Activated CD4-positive, CD25-positive, alpha-beta regulatory T cell treated with anti-CD3 and anti-CD28 coated beads, Interleukin-2, amount 50 U/mL, for 24 hours (primary cell): ENCODE measurements around the gene SYT17.

Source experiments
- ATAC-seq, 2 donors: fragments of 150-1000 bp; cut with Tn5 transposase; one replicate each; pipeline ENCODE4 v1.10.0; 2021; ENCODE audit warnings: mild to moderate bottlenecking in 1 of 2, moderate library complexity in 1 of 2

The SYT17 gene

DNA sequence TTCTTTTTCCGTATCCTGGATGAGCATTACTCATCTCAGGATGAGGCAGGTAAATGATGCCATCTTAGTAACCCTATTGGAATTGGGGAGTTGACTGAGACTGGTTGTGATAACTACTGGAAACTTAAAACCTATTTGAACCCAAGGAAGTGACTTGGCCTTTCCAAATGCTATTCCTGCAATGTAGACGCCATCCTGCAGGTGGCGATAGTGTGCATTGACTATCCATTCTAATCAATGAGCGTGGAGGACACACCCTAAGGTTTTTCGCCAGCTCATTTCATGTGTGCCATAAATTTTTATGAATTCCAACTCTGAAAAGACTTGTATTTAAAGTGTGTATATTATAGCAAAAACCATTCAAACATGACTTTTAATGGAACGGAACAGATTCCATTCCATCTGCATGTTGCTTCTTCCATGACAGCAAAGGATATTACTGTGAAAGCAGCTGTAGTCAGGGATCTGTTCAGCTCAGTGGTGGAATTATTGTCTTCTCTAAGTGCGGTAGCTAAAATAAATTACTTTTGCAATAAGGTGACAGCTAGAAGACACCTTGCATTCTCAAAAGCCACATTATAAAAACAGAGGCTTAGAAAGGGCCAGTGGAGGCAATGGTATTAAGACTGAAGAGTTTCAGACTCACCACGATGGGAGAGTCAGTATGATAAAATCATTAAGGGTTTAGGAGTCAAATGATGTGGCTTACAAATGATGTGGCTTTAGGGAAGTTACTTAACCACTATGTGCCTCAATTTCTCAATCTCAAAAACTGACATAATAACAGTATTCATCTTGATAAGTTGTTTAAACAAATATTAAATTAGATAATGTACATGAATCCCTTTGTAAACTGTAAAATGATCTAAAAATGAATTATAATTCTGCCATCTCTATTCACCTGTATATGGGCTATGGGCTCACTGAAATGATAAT lies 55.5 kb downstream of the SYT17 start:
- ATAC-seq, result no peak

DNA sequence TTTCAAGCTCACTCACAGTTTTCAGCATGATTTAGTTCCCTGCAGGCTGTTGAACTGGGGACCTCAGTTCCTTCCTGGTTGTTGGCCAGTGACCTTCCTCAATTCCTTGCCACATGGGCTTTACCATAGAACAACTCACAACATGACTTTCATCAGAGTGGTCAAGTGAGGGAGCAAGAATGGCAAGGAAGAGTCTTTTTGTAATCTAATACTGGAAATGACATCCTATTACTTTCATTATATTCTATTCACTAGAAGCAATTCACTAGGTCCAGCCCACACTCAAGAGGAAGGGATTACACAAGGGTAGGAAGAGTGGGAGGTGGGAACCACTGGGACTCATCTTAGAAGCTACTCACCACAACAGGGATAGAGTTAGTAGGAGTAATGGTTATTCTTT lies 57.6 kb downstream of the SYT17 start:
- ATAC-seq, result no peak

DNA sequence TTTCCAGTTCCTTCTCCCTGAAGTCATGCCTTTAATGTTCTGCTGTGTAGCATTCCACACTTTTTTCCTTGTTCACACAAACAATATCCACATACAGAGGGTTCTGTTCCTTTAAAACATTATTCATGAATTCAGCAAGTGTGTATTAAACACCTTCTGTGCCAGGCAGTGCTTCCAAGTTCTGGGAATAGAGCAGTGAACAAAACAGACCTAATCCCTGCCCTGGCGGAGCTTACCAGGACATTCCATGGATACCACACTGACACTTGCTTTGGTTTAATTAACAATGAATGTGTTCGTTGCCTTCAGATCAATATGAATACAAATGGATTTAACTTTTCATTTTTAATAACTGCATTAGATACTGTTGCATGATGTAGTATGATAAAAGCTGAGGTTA lies 59.6 kb downstream of the SYT17 start:
- no peak for ATAC-seq

DNA sequence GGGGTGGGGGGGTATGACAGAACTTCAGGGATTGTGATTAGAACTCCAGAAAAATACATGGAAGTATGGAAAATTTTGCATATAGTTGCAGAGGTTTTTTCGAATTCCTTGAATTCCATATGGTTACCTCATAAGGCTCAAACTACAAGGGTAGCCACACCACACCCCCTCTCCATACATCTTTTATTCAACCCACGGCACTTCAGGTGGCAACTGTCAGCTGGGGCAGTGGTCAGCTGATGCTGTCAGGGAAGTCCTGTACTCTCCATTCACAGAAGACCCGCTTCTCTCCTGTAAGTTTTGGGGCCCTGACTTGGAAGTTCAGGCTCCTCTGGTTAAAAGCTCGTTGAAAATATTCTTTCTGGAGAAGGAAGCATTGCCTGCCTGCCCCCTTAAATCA lies 60.0 kb downstream of the SYT17 start:
- ATAC-seq, result no peak

DNA sequence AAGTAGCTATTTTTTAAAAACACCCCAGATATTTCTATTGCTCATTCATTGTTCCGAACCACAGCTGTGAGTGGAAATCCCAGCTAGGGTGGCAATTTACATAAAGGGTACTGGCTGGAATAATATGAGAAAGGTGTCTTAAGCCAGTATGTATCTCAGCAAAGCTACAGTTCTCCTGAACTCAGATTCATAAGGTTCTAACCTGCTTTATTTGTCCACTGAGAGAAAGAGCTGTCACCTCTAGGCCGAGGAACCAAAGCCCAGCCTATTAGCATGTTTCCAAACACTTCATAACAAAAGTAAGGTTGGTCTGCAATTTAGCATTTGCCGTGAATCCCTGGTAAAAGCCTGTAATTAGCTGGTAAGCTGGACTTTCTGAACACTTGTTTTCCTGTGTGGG lies 60.5 kb downstream of the SYT17 start:
- ATAC-seq, result no peak

DNA sequence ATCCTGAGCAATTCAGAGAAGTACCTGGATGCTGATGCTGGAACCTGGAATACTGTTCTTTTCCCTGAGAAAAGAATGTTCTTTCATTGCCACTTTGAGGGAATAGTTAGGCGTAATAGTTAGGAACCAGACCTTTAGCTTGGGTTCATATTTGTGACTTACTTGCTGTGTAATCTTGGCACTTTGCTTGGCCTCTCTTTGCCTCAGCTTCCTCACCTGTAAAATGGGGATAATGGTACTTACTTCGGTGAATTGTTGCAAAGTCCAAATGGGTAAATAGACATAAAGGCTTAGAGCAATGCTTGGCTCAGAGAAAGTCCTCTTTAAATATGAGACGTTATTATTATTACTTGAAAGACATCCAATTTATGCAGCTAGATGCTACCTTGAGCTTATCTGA lies 62.5 kb downstream of the SYT17 start:
- no peak for ATAC-seq

DNA sequence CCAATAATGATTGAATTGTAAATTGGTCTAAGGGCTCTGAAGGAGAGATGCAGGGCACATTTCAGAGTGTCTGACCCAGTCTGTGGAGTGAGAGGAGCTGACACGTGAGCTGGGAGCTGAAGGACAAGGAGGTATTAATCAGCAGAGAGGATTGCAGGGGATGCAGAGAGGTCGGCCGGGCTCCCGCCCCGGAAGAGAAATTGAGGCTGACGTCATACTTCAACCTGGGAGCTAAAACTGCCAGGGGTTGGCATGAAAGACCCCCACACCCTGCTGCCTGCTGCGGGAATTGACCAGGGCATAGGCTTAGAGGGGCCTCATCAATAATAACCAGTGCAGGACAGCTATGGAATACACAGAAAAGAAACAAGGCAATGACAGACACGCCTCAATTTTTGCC lies 63.8 kb downstream of the SYT17 start:
- no peak for ATAC-seq

DNA sequence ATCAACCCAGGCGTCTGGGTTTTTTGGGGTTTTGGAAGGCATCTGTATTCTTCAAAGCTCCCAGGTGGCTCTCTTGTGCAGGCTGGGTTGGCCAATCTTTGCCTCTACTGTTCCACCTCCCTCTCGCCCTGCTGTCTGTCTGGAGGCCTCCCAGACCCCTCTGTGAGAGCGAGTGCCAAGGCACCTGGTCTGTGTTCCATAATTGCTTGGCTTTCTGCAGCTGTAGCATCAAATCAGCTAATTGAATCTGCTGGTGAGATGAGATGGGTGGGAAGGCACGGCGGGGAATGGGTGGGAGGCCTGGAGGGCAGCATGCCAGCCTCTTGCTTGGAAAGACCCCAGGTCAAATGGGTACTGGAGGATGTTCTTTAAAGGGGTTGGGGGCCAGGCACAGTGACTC lies 64.9 kb downstream of the SYT17 start:
- ATAC-seq, result no peak

DNA sequence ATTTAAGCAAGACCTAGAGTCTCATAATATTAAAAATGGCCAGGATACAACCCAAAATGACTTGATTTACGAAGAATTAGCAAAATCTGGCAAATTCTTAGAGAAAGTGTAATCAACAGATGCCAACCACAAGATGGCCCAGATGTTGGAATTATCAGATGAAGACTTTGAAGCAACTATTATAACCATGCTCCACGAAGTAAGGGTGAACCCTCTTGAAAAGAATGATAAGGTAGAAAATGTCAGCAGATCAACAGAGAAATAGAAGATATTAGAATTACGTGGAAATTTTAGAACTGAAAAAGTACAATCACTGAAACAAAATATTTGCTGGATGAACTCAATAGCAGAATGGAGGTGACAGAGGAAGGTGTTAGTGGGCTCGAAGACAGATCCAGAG lies 67.4 kb downstream of the SYT17 start:
- ATAC-seq, result no peak

DNA sequence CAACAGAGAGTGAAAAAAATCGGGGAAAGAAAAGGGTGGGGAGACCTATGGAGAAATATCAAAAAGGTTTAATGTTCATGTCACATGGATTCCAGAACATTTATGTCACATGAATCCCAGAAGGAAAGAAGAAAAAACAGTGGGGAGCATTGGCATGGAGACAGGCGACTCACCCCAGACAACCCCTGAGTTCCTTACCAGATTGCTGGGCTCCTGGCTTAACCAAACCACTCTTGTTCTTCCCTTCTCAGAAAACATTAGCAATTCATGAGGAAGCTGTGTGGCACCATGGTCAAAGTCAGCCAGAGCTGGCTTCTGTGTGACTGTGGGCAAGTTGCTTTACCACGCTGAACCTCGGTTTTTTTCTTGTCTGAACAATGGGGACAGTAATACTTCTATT lies 67.8 kb downstream of the SYT17 start:
- ATAC-seq, result no peak

DNA sequence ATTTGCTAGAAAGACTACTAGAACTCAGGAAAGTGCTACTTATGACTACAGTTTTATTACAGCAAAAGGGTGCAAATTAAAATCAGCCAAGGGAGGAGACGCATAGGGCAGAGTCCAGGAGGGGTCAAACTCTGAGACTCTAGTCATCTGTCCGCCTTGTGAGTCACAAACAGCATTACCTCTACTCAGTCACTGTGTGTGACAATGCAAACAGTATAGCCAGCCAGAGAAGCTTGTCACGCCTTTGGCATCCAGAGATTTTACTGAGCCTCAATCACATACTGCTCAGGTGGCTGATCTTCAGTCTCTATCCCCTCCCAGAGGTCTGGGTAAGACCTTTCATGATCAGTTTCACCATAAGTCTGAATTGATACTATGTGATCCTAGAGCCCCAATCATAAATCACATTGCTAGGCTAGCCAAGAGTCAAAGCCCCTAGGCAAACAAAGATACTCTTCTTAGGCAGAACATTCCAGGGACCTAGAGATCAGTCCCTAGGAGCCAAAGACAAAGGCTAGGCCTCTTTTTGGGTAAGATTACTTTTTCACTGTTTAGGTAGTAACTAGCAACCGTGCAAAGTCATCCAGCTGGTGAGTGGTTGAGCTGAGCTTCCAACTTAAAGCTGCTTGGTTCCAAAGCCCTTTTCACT lies 68.6 kb downstream of the SYT17 start:
- ATAC-seq, result no peak

DNA sequence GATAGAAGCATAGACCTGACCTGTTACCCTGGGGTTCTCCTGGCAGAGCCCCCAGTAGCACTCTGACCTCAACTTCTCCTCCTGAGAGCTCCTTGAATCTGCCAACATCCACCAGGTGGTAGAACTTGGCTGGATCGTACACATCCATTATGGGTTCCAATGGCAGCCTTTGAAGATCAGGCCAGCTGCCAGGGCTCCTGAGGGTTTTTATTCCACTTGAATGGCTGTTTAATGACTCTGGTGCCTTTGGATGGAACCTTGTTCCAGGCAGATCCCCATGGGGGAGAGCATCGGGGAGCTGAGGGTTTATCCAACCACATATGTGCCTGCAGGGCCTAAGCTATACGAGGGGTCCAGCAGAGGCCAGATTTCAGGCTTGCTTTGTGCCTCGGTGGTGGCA lies 70.4 kb downstream of the SYT17 start:
- ATAC-seq, result no peak

DNA sequence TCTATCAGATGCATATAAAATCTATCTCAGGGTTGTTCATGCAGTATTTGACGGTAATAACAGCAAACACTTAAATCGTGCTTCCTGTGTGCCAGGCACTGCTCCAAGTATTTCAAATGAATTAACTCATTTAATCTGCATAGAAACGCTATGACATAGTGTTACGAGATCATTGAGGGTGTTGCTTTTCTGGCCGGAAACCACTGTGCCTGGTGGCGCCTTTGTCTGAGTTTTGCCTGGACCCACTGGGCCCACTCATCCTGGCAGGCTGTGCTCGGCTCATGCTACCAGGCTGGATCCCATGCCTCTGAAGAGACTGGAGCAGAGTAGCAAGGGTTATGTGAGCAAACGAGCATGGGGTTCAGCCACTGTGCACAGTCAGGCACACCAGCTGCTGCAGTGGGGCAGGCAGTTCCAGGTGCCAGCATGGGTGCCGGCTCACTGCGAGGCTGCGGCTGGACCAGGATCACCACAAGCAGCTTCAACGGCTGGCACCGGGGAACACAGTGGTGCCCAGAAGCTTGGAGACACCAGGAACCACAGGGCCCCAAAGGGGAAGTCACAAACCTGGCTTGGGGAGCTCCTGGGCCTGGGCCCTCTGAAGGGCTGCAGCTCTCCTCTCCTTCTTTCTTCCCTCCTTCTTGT lies 71.6 kb downstream of the SYT17 start:
- ATAC-seq, result no peak

DNA sequence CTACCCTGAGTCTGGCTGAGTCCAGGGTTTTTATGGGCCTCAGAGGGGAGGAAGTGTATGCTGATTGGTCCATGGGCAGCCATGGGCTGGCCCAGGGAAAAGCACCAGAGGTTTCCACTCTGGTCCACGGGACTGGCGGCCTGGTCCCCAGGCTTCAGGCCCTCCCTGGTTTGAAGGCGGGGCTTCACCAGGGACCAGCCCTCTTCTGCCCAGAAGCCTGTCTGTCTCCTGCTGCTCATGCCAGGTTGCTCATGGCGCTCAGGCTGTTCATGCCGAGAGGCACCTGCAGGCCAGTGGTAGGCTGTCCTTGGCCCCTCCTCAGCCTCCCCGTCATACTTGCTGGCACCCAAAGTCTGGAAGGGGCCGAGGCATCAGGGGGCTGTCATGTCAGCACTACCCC lies 72.5 kb downstream of the SYT17 start:
- no peak for ATAC-seq

DNA sequence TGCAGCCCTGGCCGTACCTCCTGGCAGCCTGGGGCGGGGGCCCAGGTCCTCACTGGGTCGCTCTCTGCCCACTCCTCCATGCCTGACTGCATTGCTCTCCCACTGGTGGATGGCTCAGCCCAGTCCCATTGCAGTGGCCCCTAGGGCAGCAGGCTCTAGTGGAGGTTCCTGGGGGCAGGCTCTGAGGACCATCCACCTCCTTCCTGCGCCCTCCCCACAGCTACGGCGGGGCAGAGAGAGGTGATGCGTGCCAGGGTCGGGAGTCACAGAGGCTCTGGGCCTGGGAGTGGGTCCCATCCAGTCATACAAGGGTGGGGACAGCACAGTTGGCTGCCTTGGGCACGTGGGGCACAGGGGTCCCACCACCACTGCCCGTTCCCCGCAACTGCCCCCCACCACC lies 73.5 kb downstream of the SYT17 start:
- no peak for ATAC-seq

DNA sequence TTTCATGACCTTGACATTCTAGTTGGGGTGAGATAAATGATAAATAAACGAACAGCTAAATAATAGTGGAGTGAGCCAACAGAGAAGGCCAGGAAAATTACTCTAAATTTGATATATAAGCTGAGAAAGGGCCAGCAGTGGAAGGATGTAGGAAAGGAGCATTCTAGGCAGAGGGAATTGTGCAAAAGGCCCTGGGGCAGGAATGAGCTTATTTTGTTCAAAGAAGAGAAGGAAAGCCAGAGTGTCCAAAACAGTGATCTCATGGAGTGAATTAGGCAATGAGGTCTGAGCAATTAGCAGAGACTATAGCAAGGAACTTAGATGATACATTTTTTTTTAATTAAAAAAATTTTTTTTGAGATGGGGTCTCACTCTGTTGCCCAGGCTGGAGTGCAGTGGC lies 74.1 kb downstream of the SYT17 start:
- no peak for ATAC-seq

DNA sequence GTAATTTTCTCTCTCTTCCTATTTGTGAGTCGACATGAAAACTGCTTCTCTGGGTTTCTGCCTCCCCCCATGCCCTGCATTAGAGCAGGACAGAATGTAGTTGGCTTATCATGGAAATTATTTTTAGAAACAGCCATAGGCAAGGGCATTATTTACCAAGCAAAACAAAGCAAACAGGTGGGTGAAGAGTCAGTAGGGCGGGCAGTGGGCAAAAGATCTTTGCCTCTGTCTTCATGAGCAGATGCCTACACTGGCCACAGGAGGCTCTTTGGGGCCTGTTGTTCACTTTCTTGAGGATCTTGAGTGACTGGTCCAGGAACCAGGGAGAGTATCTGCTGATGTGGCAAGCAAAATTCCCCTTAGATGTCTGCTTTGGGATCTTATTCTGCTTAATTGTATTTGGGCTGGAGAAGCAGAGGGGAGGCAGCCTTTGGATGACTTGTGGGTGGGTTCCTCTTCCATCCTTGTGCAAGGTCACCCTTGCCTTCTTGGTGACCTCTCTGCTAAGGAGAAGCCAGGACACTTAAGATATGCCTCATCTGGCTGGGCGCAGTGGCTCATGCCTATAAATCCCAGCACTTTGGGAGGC lies 75.0 kb downstream of the SYT17 start:
- ATAC-seq, result no peak

DNA sequence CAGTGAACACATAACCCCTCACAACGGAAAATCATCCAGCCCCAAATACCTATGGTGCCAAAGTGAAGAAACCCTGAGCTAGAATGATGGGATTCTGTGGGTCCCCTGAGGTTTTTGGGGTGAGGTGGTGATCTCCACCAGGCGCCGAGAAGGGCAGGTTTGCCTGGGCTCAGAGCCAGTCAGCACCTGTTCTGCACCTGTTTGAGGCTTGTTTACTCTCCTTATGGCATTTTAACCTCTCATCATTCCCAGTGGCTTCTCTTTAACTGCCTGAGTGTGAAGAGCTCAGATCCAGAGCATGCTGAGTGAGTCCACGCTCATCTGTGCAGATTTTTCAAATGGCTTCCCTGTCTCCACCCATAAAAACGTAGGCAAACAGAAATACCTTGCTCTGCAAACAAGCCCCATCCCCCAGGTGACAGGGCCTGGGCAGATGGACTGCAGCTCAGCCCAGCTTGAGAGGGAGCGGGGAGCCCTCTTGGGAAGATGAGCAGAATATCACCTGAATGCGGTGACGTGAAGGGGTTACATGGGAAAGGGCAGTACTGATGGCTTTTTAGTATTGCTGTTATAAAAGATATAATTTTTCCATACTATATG lies 77.4 kb downstream of the SYT17 start:
- no peak for ATAC-seq

DNA sequence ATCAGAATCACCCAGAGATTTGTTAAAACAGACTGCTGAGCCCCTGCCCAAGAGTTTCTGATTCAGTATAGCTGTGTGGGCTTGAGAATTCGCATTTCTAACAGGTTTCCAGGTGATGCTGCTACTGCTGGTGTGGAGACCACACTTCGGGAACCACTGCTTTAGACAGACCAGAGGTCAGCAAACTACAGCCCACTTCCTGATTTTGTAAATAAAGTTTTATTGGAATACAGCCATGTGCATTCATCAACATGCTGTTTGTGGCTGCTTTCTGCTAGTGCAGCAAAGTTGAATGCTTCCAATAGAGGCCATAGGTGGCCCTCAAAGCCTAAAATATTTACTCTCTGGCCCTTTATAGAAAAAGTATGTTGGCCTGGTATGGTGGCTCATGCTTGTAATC lies 84.9 kb downstream of the SYT17 start:
- no peak for ATAC-seq

DNA sequence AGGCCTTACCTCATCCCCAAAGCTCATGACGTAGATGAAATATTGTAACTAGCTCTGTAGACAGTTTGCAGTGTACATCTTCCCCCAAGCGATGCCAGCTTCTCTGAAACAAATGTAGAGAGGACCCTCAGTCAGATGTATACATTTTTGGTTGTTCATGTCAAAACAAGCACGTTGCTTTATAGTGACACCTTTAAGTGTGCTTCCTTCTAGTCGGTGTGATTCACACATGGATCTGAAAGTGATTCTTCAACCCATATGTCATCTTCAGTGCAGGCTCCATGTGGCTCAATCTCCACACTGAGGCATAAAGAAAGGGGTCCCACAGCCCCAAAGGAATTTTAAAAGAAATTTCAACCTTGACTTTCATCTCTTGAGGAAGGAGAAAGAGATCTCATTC lies 86.6 kb downstream of the SYT17 start:
- ATAC-seq, result no peak

DNA sequence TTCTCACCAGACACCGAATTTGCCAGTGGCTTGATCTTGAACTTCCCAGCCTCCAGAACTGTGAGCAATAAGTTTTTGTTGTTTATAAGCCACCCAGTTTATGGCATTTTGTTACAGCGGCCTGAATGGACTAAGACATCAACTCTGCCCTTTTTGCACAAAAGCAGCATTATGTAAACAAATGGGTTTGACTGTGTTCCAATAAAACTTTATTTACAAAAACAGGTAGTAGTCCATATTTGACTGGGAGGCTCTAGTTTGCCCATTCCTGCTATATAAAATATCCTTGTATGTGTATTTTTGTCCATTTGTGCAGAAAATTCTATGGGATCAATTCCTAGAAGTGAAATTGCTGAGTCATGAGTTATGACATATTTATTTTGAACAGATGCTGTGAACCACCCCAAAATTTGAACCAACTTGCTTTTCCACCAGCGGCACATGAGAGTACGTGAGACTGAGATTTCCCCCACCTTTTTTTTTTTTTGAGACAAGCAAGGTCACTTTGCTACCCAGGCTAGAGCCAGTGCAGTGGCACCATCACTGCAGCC lies 96.2 kb downstream of the SYT17 start:
- no peak for ATAC-seq

DNA sequence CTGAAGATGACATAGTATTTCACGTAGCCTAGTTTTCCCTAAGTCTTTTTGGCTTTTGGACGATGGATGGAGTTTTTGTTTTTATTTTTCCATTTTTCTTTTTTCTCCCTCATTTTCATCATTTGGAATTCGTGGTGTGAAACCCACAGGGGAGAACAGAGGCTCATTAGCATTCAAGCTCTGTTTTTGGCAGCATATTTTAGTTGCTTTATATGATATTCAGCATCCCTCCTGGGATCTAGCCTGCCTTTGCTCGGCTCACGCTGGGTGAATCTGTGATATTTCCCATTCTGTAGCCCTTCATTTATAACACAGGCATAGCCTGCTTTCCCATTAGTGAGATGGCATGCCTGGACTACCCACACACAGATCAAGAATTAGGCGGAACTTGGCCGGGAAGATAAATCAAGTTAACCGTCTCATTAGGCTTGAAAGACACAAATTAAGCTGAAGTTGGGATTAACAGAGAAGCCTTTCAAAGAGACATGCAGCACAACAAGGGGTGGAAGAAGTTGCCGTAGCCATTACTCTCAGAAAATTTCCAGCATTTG lies 97.4 kb downstream of the SYT17 start:
- no peak for ATAC-seq

DNA sequence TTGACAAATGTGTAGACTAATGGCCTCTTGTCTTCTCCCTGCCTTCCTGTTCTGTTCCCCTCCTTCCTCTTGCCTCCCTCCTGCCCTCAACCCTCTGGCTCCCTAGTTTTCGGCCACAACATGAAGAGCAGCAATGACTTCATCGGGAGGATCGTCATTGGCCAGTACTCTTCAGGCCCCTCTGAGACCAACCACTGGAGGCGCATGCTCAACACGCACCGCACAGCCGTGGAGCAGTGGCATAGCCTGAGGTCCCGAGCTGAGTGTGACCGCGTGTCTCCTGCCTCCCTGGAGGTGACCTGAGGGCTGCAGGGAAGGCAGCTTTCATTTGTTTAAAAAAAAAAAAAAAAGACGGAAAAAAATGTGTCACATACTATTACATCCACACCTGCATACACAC lies 98.7 kb downstream of the SYT17 start:
- no peak for ATAC-seq
